ENCODE results near the gene CCN2.
"Not testable (repeated sequence)": the region's sequence is repeated elsewhere in the genome, so short reads cannot be mapped to it uniquely, and the experiment has no call there.

The CCN2 gene

DNA sequence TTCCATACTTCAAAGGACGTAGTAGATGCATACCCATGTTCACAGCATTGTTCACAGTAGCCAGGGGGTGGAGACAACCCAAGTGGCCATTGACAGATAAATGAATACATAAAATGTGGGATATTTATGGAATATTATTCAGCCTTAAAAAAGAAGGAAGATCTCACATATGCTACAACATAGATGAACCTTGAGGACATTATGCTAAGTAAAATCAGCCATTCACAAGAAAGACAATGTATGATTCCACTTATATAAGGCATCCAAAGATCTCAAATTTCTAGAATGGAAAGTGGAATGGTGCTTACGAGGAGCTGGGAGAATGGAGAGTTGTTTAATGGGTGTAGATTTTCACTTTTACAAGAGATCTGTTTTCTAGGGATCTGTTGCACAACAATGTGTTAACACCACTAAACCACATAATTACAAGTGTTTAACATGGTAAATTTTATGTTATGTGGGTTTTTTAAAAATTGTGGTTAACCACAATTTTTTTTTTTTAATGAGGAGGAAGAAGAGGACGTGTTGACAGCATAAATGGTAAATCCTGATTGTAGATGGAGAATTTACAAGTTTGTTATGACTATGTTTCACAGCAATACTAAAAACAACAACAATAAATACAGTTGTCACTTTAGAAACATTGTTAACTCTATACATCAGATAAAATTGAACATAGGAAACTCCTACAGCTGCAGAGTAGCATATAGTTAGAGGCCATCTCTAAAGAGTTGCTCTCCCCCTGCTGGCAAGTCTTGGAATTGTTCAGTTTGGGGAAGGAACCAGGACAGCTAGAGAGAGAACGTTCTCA lies 41.6 kb downstream of the CCN2 start:
- peak; percentile 36 to 59 for DNase-seq (ENCODE audit: low read depth in 2 of 2)

DNA sequence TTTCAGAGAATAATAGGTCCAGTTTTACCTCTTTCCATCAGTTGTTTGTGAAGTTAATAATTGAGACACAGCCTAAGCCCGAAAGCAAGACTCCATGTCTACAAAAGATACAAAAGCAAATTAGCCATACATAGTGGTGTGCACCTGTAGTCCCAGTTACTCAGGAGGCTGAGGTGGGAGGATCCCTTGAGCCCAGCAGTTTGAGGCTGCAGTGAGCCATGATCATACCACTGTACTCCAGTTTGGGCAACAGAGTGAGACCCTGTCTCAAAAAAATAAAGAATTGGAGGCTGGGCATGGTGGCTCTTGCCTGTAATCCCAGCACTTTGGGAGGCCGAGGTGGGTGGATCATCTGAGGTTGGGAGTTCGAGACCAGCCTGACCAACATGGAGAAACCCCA lies 42.4 kb downstream of the CCN2 start:
- not testable (repeated sequence) for DNase-seq (ENCODE audit: low read depth in 2 of 2)

- DNase-seq (ENCODE audit: low read depth in 2 of 2) = not testable (repeated sequence)
These were observed 47.4 kb downstream of the CCN2 start for GRCh38 chr6:131903734-131904133.

- DNase-seq (ENCODE audit: low read depth in 2 of 2) = not testable (repeated sequence)
These were observed 49.8 kb downstream of the CCN2 start for GRCh38 chr6:131901326-131901873.

GRCh38 chr6:131900231-131900630 lies 50.9 kb downstream of the CCN2 start:
- no peak for DNase-seq (ENCODE audit: low read depth in 2 of 2)

GRCh38 chr6:131898718-131899117 lies 52.5 kb downstream of the CCN2 start:
- DNase-seq (ENCODE audit: low read depth in 2 of 2) = no peak
